Coronary artery (tissue), 2 donors: ENCODE results near the gene DHX36.

Experiments
- DNase-seq: peaks from one replicate; pipeline ENCODE4 v3.0.0-alpha.2; 2017; ENCODE audit warnings: low spot score
- H3K27ac ChIP-seq, 2 donors: fragments of 200-600 bp; sonication (generic); one replicate each; pipeline ENCODE4 v1.5.1; 2016 to 2019
- H3K4me3 ChIP-seq: fragments of 200-600 bp; sonication (generic); 2 replicates; pipeline ENCODE4 v1.5.1; 2016; ENCODE audit warnings: mild to moderate bottlenecking, moderate library complexity
- TF ChIP-seq, protein P1 (sequence below): fragments of 200-600 bp; sonication (generic); IDR thresholded peaks from one replicate; pipeline ENCODE4 v1.5.1; 2019; ENCODE audit warnings: antibody characterized with exemption

The DHX36 gene

DNA sequence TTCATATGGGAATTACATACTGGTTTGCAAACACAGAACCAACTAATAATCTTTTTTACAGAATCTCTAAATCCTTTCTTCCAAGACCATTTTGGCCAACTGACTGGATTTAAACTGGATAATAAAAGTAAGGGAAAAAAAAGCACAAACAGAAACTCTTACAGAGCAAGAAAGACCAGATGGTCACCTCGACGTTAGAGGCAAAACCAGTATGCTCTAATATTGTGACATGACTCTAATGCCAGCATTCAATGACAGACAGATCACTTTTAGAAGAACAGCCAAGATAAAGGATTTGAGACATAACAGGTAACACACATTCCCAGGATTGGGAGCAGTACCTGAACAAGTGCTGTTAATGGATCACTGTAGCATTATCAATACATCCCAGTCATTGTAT lies 50.9 kb downstream of the DHX36 start:
- TF ChIP-seq, protein P1, sequence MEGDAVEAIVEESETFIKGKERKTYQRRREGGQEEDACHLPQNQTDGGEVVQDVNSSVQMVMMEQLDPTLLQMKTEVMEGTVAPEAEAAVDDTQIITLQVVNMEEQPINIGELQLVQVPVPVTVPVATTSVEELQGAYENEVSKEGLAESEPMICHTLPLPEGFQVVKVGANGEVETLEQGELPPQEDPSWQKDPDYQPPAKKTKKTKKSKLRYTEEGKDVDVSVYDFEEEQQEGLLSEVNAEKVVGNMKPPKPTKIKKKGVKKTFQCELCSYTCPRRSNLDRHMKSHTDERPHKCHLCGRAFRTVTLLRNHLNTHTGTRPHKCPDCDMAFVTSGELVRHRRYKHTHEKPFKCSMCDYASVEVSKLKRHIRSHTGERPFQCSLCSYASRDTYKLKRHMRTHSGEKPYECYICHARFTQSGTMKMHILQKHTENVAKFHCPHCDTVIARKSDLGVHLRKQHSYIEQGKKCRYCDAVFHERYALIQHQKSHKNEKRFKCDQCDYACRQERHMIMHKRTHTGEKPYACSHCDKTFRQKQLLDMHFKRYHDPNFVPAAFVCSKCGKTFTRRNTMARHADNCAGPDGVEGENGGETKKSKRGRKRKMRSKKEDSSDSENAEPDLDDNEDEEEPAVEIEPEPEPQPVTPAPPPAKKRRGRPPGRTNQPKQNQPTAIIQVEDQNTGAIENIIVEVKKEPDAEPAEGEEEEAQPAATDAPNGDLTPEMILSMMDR, result no peak
- no peak overlapping the region for H3K4me3 ChIP-seq
- DNase-seq, result no peak
- no peak overlapping the region for H3K27ac ChIP-seq

DNA sequence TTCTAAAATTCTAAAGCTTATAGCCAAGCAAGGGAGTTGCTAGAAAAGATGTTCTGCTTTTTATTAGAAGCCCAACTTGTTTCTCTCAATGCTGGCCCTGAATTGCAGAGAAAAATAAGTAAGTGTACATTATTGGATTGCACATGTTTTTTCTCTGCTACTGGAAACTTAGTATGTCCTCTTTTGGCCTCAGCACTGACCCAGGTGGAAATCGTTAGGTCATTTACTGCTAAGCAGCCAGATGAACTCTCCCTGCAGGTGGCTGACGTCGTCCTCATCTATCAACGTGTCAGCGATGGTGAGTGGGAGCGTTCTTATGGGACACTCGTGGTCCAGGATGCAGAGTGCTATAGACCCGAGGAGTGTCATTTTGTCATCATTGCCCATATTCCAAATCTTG lies 69.8 kb downstream of the DHX36 start:
- Histone ChIP-seq H3K4me3 (no peak overlapping the region), H3K27ac (no peak overlapping the region)
- no peak for DNase-seq
- TF ChIP-seq, protein P1, result no peak

DNA sequence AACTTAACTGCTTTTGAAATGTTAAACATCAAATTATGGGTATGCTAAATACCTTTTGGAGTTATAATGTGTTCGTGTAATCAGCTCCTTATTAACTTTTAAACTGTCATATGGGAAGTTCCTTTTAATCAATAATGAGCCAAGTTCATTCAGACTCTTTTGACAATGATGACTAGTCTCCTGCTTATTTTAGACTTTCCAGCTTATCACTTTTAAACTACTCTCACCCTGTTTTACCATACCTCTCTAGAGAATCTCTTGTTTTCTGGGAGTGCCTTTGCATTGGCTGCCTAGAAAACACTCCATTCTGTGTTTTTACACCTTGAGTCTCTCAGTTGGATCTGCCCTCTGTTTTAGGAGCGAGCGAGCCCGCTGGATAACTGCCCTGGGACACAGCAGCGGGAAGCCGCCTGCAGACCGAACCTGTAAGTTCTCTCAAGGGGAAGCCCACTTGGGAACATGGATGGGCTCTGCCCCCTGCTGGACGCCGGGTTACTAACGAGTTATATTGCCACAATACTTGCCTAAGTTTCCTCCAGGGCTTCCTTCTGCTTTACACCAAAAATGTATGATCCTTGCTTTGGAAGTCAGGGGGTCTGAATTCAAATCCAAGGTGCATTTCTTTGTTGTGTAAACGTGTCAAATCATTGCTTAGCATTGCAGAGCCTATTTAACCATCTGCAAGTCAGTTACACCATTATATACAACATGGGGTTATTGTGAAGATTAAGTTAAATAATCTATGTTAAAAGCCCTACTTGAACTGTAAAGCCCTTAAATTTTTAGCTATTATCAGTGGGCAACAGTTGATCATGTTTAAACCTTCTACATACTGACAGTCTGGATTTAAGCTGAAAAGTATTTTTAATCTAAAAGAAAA lies 71.3 kb downstream of the DHX36 start:
- DNase-seq, result peak; percentile 92
- TF ChIP-seq, protein P1, result peak; percentile 82
- peak overlapping the region; percentile 43 for H3K4me3 ChIP-seq
- no peak overlapping the region for H3K27ac ChIP-seq

DNA sequence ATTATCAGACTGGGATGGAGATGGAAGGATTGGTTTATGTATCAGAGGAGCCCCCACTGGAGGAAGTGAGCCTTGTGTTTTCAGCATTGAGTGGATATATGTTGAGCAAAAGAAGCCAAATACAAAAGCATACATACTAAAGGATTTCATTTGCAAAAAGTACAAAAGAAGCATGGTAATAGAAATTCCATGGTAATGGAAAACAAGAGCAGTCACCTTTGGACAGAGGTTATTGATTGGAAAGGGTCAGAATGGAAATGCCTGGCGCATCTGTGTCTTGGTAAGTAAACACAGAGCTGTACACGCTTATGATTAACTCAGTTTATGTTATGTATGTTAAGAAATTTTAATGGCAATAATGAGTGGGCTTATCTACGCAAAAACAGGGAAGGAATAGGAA lies 72.7 kb downstream of the DHX36 start:
- Histone ChIP-seq H3K4me3 (no peak overlapping the region), H3K27ac (no peak overlapping the region)
- TF ChIP-seq, protein P1, result no peak
- DNase-seq, result no peak

DNA sequence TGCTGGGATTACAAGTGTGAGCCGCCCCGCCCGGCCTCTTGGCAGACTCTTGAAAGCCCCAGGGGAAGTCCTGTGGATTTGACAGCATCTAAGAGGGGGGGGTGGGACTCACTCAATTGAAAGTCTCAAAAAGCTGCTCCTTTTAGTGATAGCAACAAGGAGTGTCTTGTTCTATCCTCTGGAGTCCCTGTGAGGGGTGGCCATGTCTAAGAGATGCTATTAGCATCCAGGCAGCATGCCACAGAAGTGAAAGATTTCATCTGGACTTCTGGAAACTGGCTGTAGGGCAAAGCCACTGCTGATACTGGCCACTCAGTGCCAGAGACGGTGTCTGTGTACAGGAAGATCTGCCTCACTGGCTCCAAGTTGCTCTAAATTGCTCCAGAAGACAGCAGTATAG lies 74.0 kb downstream of the DHX36 start:
- TF ChIP-seq, protein P1, result no peak
- no peak overlapping the region for H3K4me3 ChIP-seq
- no peak overlapping the region for H3K27ac ChIP-seq
- no peak for DNase-seq

DNA sequence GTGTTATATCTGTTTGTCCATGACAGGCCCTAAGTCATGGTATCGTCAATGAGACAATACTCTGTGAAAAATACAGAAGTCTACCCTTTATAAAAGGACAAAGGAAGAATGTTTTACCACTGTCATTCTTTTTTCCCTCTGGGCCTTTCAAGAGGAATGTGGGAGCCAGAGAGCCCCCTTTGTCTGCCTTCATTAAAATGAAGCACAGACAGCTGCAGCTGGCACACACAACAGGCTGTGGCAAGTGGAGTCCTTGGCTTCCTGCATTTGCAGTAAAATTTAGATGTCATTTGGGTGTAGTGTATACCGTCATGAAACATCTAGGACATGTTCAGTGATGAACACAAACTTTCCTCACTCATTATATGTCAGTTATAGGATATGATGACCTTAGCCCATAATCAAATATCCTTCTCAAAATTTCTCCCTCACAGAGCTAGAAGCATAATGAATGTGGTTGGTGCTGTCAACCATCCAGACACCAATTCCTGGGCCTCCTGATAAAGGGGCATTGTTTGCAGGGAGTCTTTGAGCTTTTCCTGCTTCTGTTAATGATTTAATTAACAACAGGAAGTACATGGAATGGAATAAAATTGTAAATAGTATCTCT lies 76.4 kb downstream of the DHX36 start:
- DNase-seq, result no peak
- H3K4me3 ChIP-seq, result no peak overlapping the region
- no peak overlapping the region for H3K27ac ChIP-seq
- TF ChIP-seq, protein P1, result no peak

DNA sequence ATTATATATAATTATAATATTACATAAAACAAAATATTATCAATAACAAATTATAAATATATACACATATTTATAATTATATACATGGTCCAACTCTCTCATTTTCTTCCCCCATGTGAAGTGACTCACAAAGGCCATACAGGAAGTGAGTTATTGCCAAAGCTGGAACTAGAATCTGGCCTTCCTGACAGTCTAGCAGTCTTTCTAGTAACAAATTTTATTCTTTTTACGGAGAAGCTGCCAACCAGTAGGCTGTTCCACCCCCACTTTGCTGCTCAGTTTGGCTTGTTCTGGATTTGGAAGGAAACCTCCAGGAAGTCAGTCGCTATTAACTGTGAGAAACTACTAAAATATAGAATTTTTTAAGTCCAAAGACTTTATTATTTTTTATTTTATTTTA lies 79.6 kb downstream of the DHX36 start:
- Histone ChIP-seq H3K27ac (peak overlapping the region in 1 of 2 donors; percentile 53), H3K4me3 (no peak overlapping the region)
- no peak for DNase-seq
- TF ChIP-seq, protein P1, result no peak
